Activated B cell treated with CpG ODN at 0.5 μM for 24 hours (primary cell): ENCODE results near the gene BIK. TPM values are rescaled to one million over a fixed set of nuclear protein-coding genes. Genes with fewer than 3 reads are reported as not detected.
A peak's percentile ranks its signal among the peaks of the same experiment; 100 is the strongest.

Experiments
- ATAC-seq: fragments of 200-7000 bp; cut with Tn5 transposase; one replicate; pipeline ENCODE4 v1.10.0; 2021; ENCODE audit warnings: low read depth, mild to moderate bottlenecking, moderate library complexity
- CTCF ChIA-PET: fragments of 350-600 bp; sonication (Branson Sonifier 250); formaldehyde crosslinking; loops from one replicate; lab custom pipeline; 2021; ENCODE audit warnings: antibody characterized with exemption; lab: Charles Lee
- POLR2A ChIA-PET: fragments of 350-600 bp; sonication (Branson Sonifier 250); formaldehyde crosslinking; loops from one replicate; lab custom pipeline; 2021; ENCODE audit warnings: antibody characterized with exemption; lab: Charles Lee
- DNase-seq: peaks from one replicate; pipeline ENCODE4 v3.0.0; 2022
- H3K27ac Mint-ChIP-seq: one replicate; pipeline ENCODE4 v1.8.0; 2020; ENCODE audit warnings: mixed read lengths
- H3K27me3 Mint-ChIP-seq: one replicate; pipeline ENCODE4 v1.8.0; 2021; ENCODE audit warnings: mixed read lengths
- H3K36me3 Mint-ChIP-seq: one replicate; pipeline ENCODE4 v1.8.0; 2021; ENCODE audit warnings: low read depth, mixed read lengths
- H3K4me1 Mint-ChIP-seq: one replicate; pipeline ENCODE4 v1.8.0; 2021; ENCODE audit warnings: mixed read lengths
- H3K4me3 Mint-ChIP-seq: one replicate; pipeline ENCODE4 v1.8.0; 2020; ENCODE audit warnings: mild to moderate bottlenecking, mixed read lengths
- H3K9me3 Mint-ChIP-seq: one replicate; pipeline ENCODE4 v1.8.0; 2020; ENCODE audit warnings: mixed read lengths
- CTCF ChIP-seq: fragments of 200-600 bp; IDR thresholded peaks from one replicate; pipeline ENCODE4 v1.8.0; 2022; ENCODE audit warnings: antibody characterized with exemption, mild to moderate bottlenecking
- intact Hi-C: fragments of 100-400 bp; cut with micrococcal nuclease; formaldehyde crosslinking; loops from one replicate; pipeline ENCODE4 v1.15.1; 2024
- total RNA-seq: library from RNA; stranded (reverse); gene quantifications from 2 replicates; pipeline ENCODE4 v1.2.3, GENCODE V29; 2022

Gene BIK
- total RNA-seq, 1 donor from 2014 or later: 2.6 TPM

- ChIA-PET CTCF (no interaction called here), POLR2A (no interaction called here)
- no peaks in the 10 kb centered on the region for H3K36me3 Mint-ChIP-seq
- no peak overlapping the region for H3K4me3 Mint-ChIP-seq
- H3K4me1 Mint-ChIP-seq: peaks cover 4% of the 10 kb centered on the region
- peaks cover 5% of the 10 kb centered on the region for H3K27me3 Mint-ChIP-seq
- no peaks in the 10 kb centered on the region for H3K9me3 Mint-ChIP-seq
- no peak for TF ChIP-seq CTCF
- DNase-seq (no peak), ATAC-seq (no peak)
- intact Hi-C loops: no loop called here
- no peak overlapping the region for H3K27ac Mint-ChIP-seq
Measured at GRCh38 chr22:43106302-43106701, 4.2 kb upstream of the BIK start.

DNA sequence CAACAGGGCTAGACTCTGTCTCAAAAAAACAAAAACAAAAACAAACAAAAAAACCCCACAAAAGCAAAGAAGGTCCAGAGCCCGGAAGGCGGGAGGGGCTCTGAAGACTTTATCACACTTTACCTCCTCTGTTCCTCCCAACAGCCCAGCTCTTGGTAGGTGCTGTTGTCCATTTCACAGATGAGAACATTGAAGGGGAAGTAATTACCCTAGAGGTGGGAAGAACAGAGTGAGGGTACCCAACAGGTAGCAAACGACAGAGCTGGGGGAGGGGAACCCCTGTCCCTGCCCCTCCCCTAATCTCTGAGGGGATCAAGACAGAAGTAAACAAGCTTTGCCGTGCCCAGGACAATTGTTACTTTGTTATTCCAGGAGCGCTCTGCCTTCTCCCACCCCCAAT lies 1.0 kb upstream of the BIK start:
- ChIA-PET CTCF (no interaction called here), POLR2A (no interaction called here)

GRCh38 chr22:43109921-43110443 lies 568 bp upstream of the BIK start:
- Mint-ChIP-seq H3K9me3 (no peaks in the 10 kb centered on the region), H3K36me3 (no peaks in the 10 kb centered on the region), H3K4me1 (peaks cover 17% of the 10 kb centered on the region), H3K4me3 (peak overlapping the region; percentile 62), H3K27me3 (peaks cover 26% of the 10 kb centered on the region), H3K27ac (no peak overlapping the region)
- ATAC-seq (no peak), DNase-seq (no peak)
- ChIA-PET POLR2A (interaction anchor here (0.9 kb wide), 1 partner anchor 10 kb away, joined by 3 read pairs; no protein-coding TSS in a partner anchor), CTCF (interaction anchor here (1.1 kb wide), 1 partner anchor 26 kb away, joined by 4 read pairs; no protein-coding TSS in a partner anchor)
- intact Hi-C loops: loop anchor here (1.0 to 10.0 kb wide), 7 partner anchors 9 to 445 kb away; partner anchors contain the start of genes TSPO, TTLL1 and TTLL12
- no peak for TF ChIP-seq CTCF

More for the DNA sequence above, 1.0 kb upstream of the BIK start:
- peaks cover 24% of the 10 kb centered on the region for H3K27me3 Mint-ChIP-seq
- intact Hi-C loops: no loop called here
- no peak overlapping the region for H3K4me3 Mint-ChIP-seq
- H3K36me3 Mint-ChIP-seq: no peaks in the 10 kb centered on the region
- no peak for TF ChIP-seq CTCF
- H3K9me3 Mint-ChIP-seq: no peaks in the 10 kb centered on the region
- no peak overlapping the region for H3K27ac Mint-ChIP-seq
- ATAC-seq: no peak
- DNase-seq: no peak
- H3K4me1 Mint-ChIP-seq: peaks cover 15% of the 10 kb centered on the region

GRCh38 chr22:43110927-43111623 lies 525 bp downstream of the BIK start:
- ATAC-seq (peak; percentile 57), DNase-seq (peak; percentile 31)
- no peak for TF ChIP-seq CTCF
- Mint-ChIP-seq H3K4me1 (peaks cover 27% of the 10 kb centered on the region), H3K36me3 (no peaks in the 10 kb centered on the region), H3K9me3 (no peaks in the 10 kb centered on the region), H3K27me3 (peaks cover 33% of the 10 kb centered on the region), H3K27ac (no peak overlapping the region), H3K4me3 (peak overlapping the region; percentile 72)
- CTCF ChIA-PET: interaction anchor here (1.0 to 1.1 kb wide), 2 partner anchors 25 to 26 kb away, joined by 3 to 4 read pairs; no protein-coding TSS in a partner anchor
- POLR2A ChIA-PET: interaction anchor here (0.7 to 0.9 kb wide), 2 partner anchors 9 to 496 kb away, joined by 3 read pairs; partner anchors contain the start of gene POLDIP3
- intact Hi-C loops: loop anchor here (1.0 to 10.0 kb wide), 7 partner anchors 8 to 446 kb away; partner anchors contain the start of genes TSPO, TTLL1 and TTLL12
